Ureter (tissue), 1 donor: ENCODE measurements around the gene LCE2D. TPM values are rescaled to one million over a fixed set of nuclear protein-coding genes. Genes with fewer than 3 reads are reported as not detected.
"Not testable (repeated sequence)": the region's sequence is repeated elsewhere in the genome, so short reads cannot be mapped to it uniquely, and the experiment has no call there.

Experiments used
- DNase-seq: peaks from one replicate; pipeline ENCODE4 v3.0.0-alpha.2; 2020; ENCODE audit warnings: low spot score
- total RNA-seq: library from RNA; stranded (reverse); gene quantifications from one replicate; pipeline ENCODE4 v1.2.4, GENCODE V29; 2023
- donor health status: DM: yes; HTN: yes; CAD: no.

The LCE2D gene
- total RNA-seq: not detected

DNA sequence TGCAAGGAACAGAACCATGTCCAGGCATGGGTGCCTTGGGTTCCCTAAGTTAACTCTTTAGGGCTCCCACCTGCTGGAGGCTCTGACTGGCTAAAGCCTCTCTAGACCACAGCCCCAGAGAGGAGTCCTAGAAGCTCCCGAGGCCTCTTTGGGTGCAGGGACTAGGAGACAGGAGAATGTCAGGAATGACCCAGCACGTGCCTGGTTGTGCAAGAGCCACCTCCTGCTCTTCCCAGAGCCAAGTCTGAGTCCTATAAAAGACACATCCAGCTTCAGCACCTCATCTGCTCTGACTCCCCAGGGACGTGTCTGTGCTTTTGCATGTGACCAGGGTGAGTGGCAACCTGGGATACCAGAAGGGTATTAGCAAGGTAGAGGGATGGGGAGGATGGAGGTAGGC lies at the start of gene LCE2D:
LCE2D (plus strand) TSS at position 283 of the 400 bp plus-strand sequence. CDS start 726 bp downstream, outside the sequence.
- no peak for DNase-seq

DNA sequence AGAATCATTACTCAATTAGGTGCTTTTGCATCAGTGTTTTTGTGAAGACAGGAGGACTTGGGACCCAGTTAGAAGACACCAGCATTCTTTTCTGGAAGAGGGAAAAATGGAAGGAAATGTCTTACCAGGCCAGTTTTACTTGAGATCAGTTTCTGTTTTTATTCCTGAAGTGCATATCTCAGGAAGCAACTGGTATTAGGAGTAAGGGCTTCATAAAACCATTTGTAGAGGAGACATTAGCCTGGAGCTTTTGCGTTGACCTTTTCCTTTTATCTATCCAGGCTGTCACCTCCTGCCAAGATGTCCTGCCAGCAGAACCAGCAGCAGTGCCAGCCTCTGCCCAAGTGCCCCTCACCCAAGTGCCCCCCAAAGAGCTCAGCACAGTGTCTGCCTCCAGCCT lies 49.7 kb upstream of the LCE2D start, which contains the start of gene LCE3B:
LCE3B (plus strand) TSS at position 301 of the 400 bp plus-strand sequence; CDS start at position 301, 0 bp downstream.
- no peak for DNase-seq

GRCh38 chr1:152621993-152622392 lies 41.2 kb upstream of the LCE2D start:
- no peak for DNase-seq

DNA sequence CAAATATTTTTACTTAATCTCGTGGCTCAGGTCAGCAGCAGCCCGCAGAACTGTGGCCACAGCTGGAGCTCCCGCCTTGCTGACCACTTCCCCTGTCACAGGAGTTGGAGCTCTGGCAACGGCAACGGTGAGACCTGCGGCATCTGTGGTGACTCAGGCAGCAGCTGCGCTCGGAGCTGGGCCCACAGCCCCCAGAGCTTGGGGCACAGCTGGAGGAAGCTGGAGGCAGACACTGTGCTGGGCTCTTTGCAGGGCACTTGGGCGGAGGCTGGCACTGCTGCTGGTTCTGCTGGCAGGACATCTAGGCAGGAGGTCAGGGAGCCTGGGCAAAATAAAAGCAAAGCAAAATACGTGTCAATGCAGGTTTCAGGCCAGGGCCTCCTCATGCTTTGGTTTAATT lies 40.4 kb upstream of the LCE2D start, which contains the start of gene LCE3A:
LCE3A (minus strand) TSS at position 301 of the 400 bp plus-strand sequence; CDS start at position 301, 0 bp downstream.
- peak; percentile 46 for DNase-seq

- DNase-seq: no peak
These were observed 39.9 kb upstream of the LCE2D start for GRCh38 chr1:152623203-152623844.

DNA sequence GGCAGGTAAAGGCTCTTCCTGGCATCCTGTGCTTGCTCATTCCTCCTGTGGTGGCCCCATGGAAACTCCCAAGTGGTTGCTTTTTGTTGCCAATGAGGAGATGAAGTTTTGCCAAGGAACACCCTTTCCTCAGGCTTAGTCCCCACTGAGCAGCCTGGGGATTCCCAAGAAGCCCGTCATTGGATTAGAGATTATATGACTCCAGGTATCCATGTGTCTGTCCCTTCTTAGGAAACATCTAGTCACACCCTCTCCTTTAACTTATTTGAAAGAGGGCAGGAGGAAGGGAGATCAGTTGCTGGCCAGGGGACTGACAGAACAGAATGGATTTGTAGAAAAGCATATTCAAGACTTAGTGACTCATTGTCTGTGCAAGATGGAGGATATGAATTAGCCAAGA lies 36.4 kb upstream of the LCE2D start:
- DNase-seq: no peak

- no peak for DNase-seq
These were observed 32.6 kb upstream of the LCE2D start for GRCh38 chr1:152630596-152630995.

- no peak for DNase-seq
These were observed 22.8 kb upstream of the LCE2D start for GRCh38 chr1:152640351-152640750.

- no peak for DNase-seq
These were observed 19.2 kb upstream of the LCE2D start for GRCh38 chr1:152643945-152644344.

- DNase-seq: no peak
These were observed 18.0 kb upstream of the LCE2D start for GRCh38 chr1:152645146-152645545.

DNA sequence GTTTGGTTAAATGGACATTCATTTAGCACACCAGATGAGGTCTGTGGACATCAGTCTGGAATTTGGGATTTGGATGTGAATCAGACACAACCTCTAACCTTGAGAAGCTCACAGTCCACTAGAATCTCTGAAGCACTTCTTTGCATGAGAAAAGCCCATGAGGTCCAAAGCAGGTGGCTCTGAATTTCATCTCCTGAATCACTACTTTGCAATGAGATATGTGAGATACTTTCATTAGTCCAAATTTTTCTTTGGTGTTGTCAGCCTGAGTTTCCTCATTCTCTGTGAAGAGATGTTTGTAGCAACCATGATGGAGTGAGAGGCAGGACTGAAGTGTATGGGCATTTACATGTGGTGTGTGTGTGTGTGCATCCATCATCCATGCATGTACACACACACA lies 16.5 kb upstream of the LCE2D start:
- no peak for DNase-seq

GRCh38 chr1:152654110-152654509 lies 9.1 kb upstream of the LCE2D start:
- DNase-seq: peak; percentile 53

- no peak for DNase-seq
These were observed 6.7 kb upstream of the LCE2D start for GRCh38 chr1:152656459-152656858.

DNA sequence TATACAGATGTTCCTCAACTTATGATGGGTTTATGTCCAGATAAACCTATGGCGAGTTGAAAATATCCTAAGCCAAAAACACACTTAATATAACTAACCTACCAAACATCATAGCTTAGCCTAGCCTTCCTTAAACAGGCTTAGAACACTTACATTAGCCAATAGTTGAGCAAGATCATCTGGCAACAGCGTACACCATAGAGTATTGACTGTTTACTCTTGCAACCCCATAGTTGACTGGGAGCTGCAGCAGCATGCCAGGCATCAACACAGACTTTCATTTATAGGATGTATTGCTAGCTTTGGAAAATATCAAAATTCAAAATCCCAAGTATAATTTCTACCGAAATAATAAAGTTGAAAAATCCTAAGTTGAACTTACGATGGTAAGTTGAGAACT lies 5.5 kb upstream of the LCE2D start:
- no peak for DNase-seq

DNA sequence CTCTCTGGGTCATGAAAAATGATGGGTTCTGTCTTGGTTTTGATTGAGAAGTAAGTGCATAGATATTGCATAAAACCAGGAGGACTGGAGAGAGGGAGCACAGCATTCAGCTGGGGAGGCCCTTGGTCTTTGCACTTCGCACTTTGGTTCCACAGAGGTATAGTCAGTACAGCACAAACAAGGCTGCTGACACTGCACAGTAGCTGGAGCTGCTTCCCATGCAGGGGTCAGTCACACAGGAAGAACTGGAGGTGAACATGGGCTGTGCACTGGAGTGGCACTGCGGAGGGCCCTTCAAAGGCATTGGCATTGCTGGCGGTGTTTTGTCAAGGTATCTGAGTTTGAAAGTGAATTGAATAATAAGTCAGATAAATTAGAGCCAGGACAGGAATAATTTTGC lies 4.5 kb upstream of the LCE2D start:
- no peak for DNase-seq

DNA sequence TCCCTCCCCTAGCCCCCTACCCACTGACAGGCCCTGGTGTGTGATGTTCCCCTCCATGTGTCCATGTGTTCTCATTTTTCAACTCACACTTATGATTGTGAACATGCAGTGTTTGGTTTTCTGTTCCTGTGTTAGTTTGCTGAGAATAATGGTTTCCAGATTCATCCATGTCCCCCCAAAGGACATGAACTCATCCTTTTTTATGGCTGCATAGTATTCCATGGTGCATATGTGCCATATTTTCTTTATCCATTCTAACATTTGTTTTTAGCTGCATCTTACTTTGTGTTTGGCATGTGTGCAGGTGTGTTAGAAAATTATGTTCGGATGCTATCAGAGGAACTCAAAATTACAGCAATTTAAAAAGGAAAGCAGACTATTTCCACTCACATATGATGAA lies 3.0 kb downstream of the LCE2D start:
- not testable (repeated sequence) for DNase-seq

DNA sequence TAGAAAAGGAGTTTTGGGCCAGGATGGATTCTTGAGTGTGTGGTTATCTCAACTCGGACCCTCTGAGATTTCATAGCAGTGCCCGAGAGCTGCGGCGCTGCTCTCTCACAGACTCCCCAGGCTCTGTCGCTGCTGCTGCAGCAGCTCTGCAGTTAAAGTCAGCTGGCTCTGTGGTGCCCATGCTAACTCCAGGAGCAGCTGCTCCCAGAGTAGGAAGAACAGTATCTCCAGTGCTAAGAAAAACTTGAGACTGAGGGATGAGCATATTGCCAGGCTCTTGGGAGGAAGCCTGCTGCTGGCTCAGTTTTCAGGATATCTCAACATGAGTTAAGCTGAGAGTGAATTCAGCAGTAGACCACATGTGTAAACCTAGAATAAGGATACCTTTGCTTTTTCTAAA lies 4.5 kb downstream of the LCE2D start:
- DNase-seq: no peak

DNA sequence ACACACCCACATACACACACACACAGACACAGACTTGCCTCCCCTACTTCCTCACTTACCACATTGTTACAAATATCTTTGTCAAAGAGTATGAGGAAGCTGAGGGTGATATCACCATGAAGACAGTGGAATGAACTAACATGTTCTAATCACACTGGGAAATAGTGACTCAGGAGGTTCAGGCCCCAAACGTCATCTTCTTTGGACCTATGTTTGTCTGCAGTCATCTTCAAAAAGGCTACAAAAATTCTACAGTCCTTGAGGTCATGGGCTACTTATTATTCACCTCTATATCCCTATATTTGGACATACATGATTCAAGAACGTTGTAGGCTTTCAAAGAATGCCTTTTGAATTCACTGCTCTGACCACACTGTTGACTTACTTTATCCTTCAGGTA lies 9.8 kb downstream of the LCE2D start:
- DNase-seq: no peak

DNA sequence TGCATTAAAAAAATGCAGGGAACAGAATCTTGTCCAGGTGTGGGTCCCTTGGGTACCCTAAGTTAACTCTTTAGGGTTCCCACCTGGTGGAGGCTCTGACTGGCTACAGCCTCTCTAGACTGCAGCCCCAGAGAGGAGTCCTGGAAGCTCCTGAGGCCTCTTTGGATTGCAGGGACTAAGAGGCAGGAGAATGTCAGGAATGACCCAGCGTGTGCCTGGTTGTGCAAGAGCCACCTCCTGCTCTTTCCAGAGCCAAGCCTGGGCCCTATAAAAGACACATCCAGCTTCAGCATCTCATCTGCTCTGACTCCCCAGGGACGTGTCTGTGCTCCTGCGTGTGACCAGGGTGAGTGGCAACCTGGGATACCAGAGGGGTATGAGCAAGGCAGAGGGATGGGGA lies 11.8 kb downstream of the LCE2D start, which contains the start of gene LCE2C:
LCE2C (plus strand) TSS at position 297 of the 400 bp plus-strand sequence. CDS start 737 bp downstream, outside the sequence.
- not testable (repeated sequence) for DNase-seq

- DNase-seq: no peak
These were observed 16.3 kb downstream of the LCE2D start for GRCh38 chr1:152679459-152679858.

DNA sequence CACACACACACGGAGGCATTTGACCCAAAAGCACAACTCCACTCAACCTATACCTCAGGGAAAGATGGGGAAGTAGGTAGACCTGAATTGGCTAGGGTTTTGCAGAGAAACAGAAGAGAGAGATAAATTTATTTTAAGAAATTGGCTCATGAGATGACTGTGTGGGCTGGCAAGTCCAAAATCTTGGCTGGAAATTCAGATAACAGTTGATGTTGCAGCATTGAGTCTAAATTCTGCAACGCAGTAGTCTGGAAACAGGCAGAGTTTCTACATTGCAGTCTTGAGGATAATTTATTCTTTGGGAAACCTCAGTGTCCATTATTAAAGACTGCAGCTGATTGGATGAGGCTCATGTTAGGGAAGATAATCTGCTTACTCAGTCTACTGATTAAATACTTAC lies 18.4 kb downstream of the LCE2D start:
- no peak for DNase-seq

DNA sequence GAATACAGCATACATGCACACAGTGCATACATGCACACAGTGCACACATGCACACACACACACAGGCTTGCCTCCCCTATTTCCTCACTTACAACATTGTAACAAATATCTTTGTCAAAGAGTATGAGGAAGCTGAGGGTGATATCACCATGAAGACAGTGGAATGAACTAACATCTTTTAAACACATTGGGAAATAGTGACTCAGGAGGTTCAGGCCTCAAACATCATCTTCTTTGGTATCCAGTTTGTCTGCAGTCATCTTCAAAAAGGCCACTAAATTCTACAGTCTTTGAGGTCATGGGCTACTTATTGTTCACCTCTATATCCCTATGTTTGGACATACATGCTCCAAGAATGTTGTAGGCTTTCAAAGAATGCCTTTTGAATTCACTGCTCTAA lies 20.7 kb downstream of the LCE2D start:
- DNase-seq: no peak

DNA sequence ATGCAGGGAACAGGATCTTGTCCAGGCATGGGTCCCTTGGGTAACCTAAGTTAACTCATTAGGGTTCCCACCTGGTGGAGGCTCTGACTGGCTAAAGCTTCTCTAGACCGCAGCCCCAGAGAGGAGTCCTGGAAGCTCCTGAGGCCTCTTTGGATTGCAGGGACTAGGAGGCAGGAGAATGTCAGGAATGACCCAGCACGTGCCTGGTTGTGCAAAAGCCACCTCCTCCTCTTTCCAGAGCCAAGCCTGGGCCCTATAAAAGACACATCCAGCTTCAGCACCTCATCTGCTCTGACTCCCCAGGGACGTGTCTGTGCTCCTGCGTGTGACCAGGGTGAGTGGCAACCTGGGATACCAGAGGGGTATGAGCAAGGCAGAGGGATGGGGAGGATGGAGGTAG lies 22.6 kb downstream of the LCE2D start, which contains the start of gene LCE2B:
LCE2B (plus strand) TSS at position 301 of the 400 bp plus-strand sequence. CDS start 721 bp downstream, outside the sequence.
- DNase-seq: not testable (repeated sequence)
